Uterus (tissue), 2 donors: ENCODE results near the gene MEP1B.

ENCODE experiments used
- POLR2A ChIP-seq, 2 donors: fragments of 450-650 bp; IDR thresholded peaks; one replicate each; pipeline ENCODE4 v1.6.1; 2016; ENCODE audit warnings: antibody characterized with exemption in 2 of 2, mild to moderate bottlenecking in 1 of 2, moderate library complexity in 1 of 2
- TF ChIP-seq, protein P1 (sequence below), 4 experiments: fragments of 200-600 bp in 2 of 4; fragments of 450-650 bp in 2 of 4; sonication (generic) in 2 of 4; IDR thresholded peaks; one replicate each; pipeline ENCODE4 v1.5.1; 2016 to 2019; ENCODE audit warnings: antibody characterized with exemption in 4 of 4, mild to moderate bottlenecking in 2 of 4, moderate library complexity in 1 of 4

DNA sequence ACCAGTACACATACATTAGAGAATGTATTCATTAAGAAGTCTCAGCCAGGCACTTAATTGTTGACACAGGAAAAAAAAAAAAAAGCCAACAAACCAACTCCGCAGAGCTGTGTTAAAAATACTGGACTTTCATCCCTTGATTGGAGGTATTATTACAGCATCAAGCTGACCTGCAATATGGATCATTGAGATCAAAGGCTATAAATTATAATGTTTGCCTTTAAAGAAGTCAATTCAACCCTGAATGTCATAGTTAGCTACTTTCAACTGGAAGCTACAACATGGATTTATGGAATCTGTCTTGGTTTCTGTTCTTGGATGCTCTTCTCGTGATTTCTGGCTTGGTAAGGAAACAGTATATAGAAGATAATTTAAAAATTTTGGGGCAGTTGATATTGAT lies at the start of gene MEP1B:
- TF ChIP-seq, protein P1, sequence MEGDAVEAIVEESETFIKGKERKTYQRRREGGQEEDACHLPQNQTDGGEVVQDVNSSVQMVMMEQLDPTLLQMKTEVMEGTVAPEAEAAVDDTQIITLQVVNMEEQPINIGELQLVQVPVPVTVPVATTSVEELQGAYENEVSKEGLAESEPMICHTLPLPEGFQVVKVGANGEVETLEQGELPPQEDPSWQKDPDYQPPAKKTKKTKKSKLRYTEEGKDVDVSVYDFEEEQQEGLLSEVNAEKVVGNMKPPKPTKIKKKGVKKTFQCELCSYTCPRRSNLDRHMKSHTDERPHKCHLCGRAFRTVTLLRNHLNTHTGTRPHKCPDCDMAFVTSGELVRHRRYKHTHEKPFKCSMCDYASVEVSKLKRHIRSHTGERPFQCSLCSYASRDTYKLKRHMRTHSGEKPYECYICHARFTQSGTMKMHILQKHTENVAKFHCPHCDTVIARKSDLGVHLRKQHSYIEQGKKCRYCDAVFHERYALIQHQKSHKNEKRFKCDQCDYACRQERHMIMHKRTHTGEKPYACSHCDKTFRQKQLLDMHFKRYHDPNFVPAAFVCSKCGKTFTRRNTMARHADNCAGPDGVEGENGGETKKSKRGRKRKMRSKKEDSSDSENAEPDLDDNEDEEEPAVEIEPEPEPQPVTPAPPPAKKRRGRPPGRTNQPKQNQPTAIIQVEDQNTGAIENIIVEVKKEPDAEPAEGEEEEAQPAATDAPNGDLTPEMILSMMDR (IDR thresholded peaks at IDR 0.05) = no peak
- TF ChIP-seq POLR2A (IDR thresholded peaks at IDR 0.05) = no peak
